ENCODE data around the gene FCSK.
"Not testable (repeated sequence)": the region's sequence is repeated elsewhere in the genome, so short reads cannot be mapped to it uniquely, and the experiment has no call there.

Gene FCSK

GRCh38 chr16:70523743-70524398, 69.5 kb downstream of the FCSK start, which contains the start of gene SF3B3:
Gene SF3B3, plus strand, starts transcription at chr16:70523816. Its CDS starts 2,841 bp downstream, at chr16:70526657.
- peak within 1 kb of the TSS; percentile 99 for H3K4me3 ChIP-seq (ENCODE audit: low read depth, low read length)
- in situ Hi-C loops (cut with HindIII; ENCODE audit: low sequenced_read_pairs): no loop called here

GRCh38 chr16:70524399-70524825, 70.0 kb downstream of the FCSK start:
- peak overlapping the region; percentile 99 for H3K4me3 ChIP-seq (ENCODE audit: low read depth, low read length)
- in situ Hi-C loops (cut with HindIII; ENCODE audit: low sequenced_read_pairs); DNase-seq (ENCODE audit: low read depth, low spot score): not testable (repeated sequence)

More at GRCh38 chr16:70523743-70524398, 69.5 kb downstream of the FCSK start, which contains the start of gene SF3B3:
- no peak for DNase-seq (ENCODE audit: low read depth, low spot score)
- TF ChIP-seq CTCF (IDR thresholded peaks at IDR 0.05; ENCODE audit: low read depth, low read length): no peak

GRCh38 chr16:70526403-70526802, 72.0 kb downstream of the FCSK start:
- no peak overlapping the region for H3K4me3 ChIP-seq (ENCODE audit: low read depth, low read length)
- no peak for TF ChIP-seq CTCF (IDR thresholded peaks at IDR 0.05; ENCODE audit: low read depth, low read length)
- in situ Hi-C loops (cut with HindIII; ENCODE audit: low sequenced_read_pairs): no loop called here
- DNase-seq (ENCODE audit: low read depth, low spot score): no peak

- H3K4me3 ChIP-seq (ENCODE audit: low read depth, low read length): no peak overlapping the region
- TF ChIP-seq CTCF (IDR thresholded peaks at IDR 0.05; ENCODE audit: low read depth, low read length): no peak
- no peak for DNase-seq (ENCODE audit: low read depth, low spot score)
- in situ Hi-C loops (cut with HindIII; ENCODE audit: low sequenced_read_pairs): no loop called here
These were observed 73.1 kb downstream of the FCSK start for GRCh38 chr16:70527315-70527996.

GRCh38 chr16:70529051-70529777, 74.8 kb downstream of the FCSK start:
- peak; percentile 70 for DNase-seq (ENCODE audit: low read depth, low spot score)
- in situ Hi-C loops (cut with HindIII; ENCODE audit: low sequenced_read_pairs): no loop called here
- TF ChIP-seq CTCF (IDR thresholded peaks at IDR 0.05; ENCODE audit: low read depth, low read length): peak; percentile 49
- H3K4me3 ChIP-seq (ENCODE audit: low read depth, low read length): no peak overlapping the region
